HL-60/S4 treated with phorbol 12-myristate 13-acetate at 8.2 ng/mL for 4 days and 3 days (cell line): ENCODE data around the gene ITGAD.

Experiments used
- in situ Hi-C: fragments of 300-500 bp; cut with MboI; formaldehyde crosslinking; loops from 2 replicates; pipeline ENCODE4 v1.15.0; 2022; ENCODE audit warnings: low sequenced_read_pairs

The ITGAD gene

GRCh38 chr16:31458073-31458843 is 65.1 kb downstream of the ITGAD start:
- in situ Hi-C loops: loop anchor here (25.0 kb wide), 2 partner anchors 404 to 471 kb away; partner anchors contain the start of genes HSD3B7 and ZNF267

GRCh38 chr16:31458844-31459686 is 65.9 kb downstream of the ITGAD start, which contains the start of gene ARMC5:
Gene ARMC5 (plus strand): TSS chr16:31459501. CDS start chr16:31459525, 24 bp downstream.
- in situ Hi-C loops: loop anchor here (25.0 kb wide), 2 partner anchors 403 to 472 kb away; partner anchors contain the start of genes HSD3B7 and ZNF267

- in situ Hi-C loops: loop anchor here (25.0 kb wide), 2 partner anchors 402 to 473 kb away; partner anchors contain the start of genes HSD3B7 and ZNF267
These were observed 66.8 kb downstream of the ITGAD start for GRCh38 chr16:31459687-31460581.

- in situ Hi-C loops: loop anchor here (25.0 kb wide), 2 partner anchors 402 to 473 kb away; partner anchors contain the start of genes HSD3B7 and ZNF267
These were observed 67.5 kb downstream of the ITGAD start for GRCh38 chr16:31460582-31461002.

GRCh38 chr16:31461201-31461920 is 68.2 kb downstream of the ITGAD start:
- in situ Hi-C loops: loop anchor here (25.0 kb wide), 2 partner anchors 401 to 474 kb away; partner anchors contain the start of genes HSD3B7 and ZNF267

GRCh38 chr16:31461921-31462804 is 69.0 kb downstream of the ITGAD start:
- in situ Hi-C loops: loop anchor here (25.0 kb wide), 2 partner anchors 400 to 475 kb away; partner anchors contain the start of genes HSD3B7 and ZNF267

GRCh38 chr16:31464348-31464769 is 71.2 kb downstream of the ITGAD start:
- in situ Hi-C loops: loop anchor here (25.0 kb wide), 2 partner anchors 398 to 477 kb away; partner anchors contain the start of genes HSD3B7 and ZNF267

- in situ Hi-C loops: loop anchor here (25.0 kb wide), 2 partner anchors 397 to 478 kb away; partner anchors contain the start of genes HSD3B7 and ZNF267
These were observed 71.7 kb downstream of the ITGAD start for GRCh38 chr16:31464781-31465260.

GRCh38 chr16:31465788-31466370 is 72.7 kb downstream of the ITGAD start:
- in situ Hi-C loops: loop anchor here (25.0 kb wide), 2 partner anchors 396 to 479 kb away; partner anchors contain the start of genes HSD3B7 and ZNF267

- in situ Hi-C loops: loop anchor here (25.0 kb wide), 2 partner anchors 396 to 479 kb away; partner anchors contain the start of genes HSD3B7 and ZNF267
These were observed 73.3 kb downstream of the ITGAD start for GRCh38 chr16:31466381-31466841.

- in situ Hi-C loops: loop anchor here (25.0 kb wide), 2 partner anchors 395 to 480 kb away; partner anchors contain the start of genes HSD3B7 and ZNF267
These were observed 74.1 kb downstream of the ITGAD start for GRCh38 chr16:31467151-31467773.

GRCh38 chr16:31467858-31468257 is 74.7 kb downstream of the ITGAD start:
- in situ Hi-C loops: loop anchor here (25.0 kb wide), 2 partner anchors 394 to 481 kb away; partner anchors contain the start of genes HSD3B7 and ZNF267

GRCh38 chr16:31470615-31471014 is 77.5 kb downstream of the ITGAD start:
- in situ Hi-C loops: loop anchor here (25.0 kb wide), 2 partner anchors 392 to 483 kb away; partner anchors contain the start of genes HSD3B7 and ZNF267

GRCh38 chr16:31471241-31471874 is 78.2 kb downstream of the ITGAD start:
- in situ Hi-C loops: loop anchor here (25.0 kb wide), 2 partner anchors 391 to 484 kb away; partner anchors contain the start of genes HSD3B7 and ZNF267

GRCh38 chr16:31471875-31472708 is 79.0 kb downstream of the ITGAD start, which contains the start of gene TGFB1I1:
Gene TGFB1I1 (plus strand): TSS chr16:31472152. CDS start chr16:31472189, 37 bp downstream.
- in situ Hi-C loops: loop anchor here (25.0 kb wide), 2 partner anchors 390 to 485 kb away; partner anchors contain the start of genes HSD3B7 and ZNF267
